Dermis microvascular lymphatic vessel endothelial cell (primary cell): ENCODE measurements around the gene ARID4B. TPM values are rescaled to one million over a fixed set of nuclear protein-coding genes. Genes with fewer than 3 reads are reported as not detected.
A peak's percentile ranks its signal among the peaks of the same experiment; 100 is the strongest.
"Not testable (repeated sequence)": the region's sequence is repeated elsewhere in the genome, so short reads cannot be mapped to it uniquely, and the experiment has no call there.

Experiments used
- DNase-seq, 2 donors: peaks; one replicate each; pipeline versions ENCODE4 v3.0.0 to v3.0.0-alpha.2; 2010; ENCODE audit warnings: low read depth in 2 of 2
- total RNA-seq: library from RNA; depleted of rRNA; stranded (reverse); fragments of >200 nt; gene quantifications from 2 replicates; pipeline ENCODE4 v1.2.1, GENCODE V29; 2014

Gene ARID4B
- total RNA-seq, 1 donor from 2014 or later = 29.8 TPM

DNA sequence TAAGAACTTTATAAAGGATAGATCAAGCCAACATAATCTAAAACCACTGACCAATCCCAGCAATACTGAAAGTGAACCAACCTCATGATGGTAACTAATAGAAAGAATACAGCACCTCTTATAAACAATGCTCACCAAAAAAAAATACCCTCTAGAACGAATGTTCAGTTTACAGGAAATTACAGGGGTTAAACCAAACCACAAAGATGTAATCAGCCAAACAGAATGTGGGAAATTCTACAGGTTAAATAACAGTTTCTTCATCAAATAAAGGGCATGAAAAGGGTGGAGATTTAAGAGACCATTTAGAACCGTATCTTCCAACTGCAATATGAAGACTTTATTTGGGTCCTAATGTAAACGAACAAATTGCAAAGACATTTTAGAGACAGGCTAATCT, 30.4 kb downstream of the ARID4B start:
- peak in 1 of 2 donors; percentile 7 for DNase-seq

- no peak for DNase-seq
These were observed 31.2 kb downstream of the ARID4B start for GRCh38 chr1:235296729-235297128.

GRCh38 chr1:235295902-235296350, 32.1 kb downstream of the ARID4B start:
- DNase-seq = no peak

GRCh38 chr1:235293322-235293942, 34.5 kb downstream of the ARID4B start:
- no peak for DNase-seq

DNA sequence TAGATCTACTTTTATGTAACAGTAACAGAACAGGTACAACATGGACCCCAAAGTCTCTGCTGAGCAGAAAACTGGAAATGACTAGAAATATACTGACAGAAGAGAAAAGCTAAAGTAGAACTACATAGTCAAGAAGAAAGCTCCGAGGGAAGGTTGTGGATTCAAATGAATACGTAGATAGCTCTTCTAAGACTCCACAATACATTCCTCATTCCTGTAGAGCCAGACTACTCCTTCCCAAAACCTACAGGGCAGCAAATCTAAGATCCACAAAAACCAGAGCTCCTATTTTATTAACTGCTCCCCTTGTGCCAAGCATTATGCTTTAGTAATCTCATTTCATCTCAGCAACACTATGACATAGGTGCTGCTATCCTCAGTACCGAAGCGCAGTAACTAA, 35.2 kb downstream of the ARID4B start:
- no peak for DNase-seq

- DNase-seq = no peak
These were observed 36.3 kb downstream of the ARID4B start for GRCh38 chr1:235291599-235292091.

DNA sequence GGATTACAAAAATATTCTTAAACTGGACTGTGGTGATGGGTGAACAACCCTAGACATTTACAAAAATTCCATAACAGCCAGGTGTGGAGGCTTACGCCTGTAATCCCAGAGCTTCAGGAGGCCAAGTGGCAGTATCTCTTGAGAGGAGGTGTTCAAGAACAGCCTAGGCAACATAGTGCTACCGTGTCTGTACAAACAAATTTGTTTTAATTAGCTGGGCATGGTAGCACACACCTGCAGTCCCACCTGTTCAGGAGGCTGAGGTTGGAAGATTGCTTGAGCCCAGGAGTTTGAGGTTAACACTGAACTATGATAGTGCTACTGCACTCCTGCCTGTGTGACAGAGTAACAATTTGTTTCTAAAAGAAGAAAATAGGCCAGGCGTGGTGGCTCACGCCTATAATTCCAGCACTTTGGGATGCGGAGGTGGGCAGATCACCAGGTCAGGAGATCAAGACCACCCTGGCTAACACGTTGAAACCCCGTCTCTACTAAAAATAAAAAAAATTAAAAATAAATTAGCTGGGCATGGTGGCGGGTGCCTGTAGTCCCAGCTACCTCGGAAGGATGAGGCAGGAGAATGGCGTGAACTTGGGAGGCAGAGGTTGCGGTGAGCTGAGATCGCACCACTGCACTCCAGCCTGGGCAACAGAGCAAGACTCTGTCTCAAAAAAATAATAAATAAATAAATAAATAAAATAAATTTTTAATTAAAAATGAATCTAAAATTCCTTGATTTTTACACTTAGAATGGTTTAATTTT, 37.1 kb downstream of the ARID4B start:
- no peak for DNase-seq

GRCh38 chr1:235289859-235290739, 37.9 kb downstream of the ARID4B start:
- DNase-seq = no peak

GRCh38 chr1:235287208-235287882, 40.6 kb downstream of the ARID4B start:
- DNase-seq = no peak

DNA sequence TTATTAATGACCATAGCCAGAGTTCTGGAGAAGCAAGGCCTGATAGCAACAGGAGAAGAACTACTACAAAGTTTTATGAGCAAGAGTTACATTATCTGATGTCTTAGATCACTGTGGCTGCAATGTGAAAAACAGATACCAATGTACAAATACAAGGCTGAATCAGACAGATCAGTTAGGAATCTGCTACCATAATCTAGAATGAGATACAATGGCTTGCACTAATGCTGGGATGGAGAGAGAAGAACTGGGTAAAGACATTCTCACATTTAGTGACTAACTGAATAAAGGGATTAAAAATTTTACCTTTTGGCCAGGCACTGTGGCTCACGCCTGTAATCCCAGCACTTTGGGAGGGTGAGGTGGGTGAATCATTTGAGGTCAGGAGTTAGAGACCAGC, 41.3 kb downstream of the ARID4B start:
- no peak for DNase-seq

DNA sequence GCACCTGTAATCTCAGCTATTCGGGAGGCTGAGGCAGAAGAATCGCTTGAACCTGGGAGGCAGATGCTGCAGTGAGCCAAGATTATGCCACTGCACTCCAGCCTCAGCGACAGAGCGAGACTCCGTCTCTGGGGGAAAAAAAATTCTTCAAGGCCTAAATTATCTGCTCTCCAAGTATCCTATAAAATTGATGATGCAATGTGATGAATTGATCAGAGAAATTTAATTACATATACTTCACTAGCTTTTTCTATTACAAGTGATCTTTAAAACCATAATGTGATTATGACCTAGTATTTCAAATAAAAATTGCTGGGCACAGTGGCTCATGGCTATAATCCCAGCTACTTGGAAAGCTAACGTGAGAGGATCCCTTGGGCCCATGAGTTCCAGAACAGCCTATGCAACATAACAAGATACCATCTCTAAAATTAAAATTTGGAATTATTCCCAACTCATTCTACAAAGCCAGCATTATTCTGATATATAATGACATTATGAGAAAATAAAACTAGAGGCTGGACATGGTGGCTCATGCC, 43.7 kb downstream of the ARID4B start:
- DNase-seq = no peak

DNA sequence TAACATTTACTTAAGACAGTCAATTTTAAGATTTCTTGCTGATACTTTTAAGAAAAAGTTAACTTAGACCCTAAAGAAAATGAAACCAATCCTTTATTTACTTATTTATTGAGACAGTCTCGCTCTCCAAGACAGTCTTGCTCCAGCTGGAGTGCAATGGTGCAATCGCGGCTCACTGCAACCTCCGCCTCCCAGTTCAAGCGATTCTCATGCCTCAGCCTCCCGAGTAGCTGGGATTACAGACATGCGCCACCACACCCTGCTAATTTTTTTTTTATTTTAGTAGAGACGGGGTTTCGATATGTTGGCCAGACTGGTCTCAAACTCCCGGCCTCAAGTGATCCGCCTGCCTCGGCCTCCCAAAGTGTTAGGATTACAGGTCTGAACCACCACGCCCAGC, 44.3 kb downstream of the ARID4B start:
- not testable (repeated sequence) for DNase-seq

GRCh38 chr1:235280467-235280866, 47.5 kb downstream of the ARID4B start:
- DNase-seq = no peak

GRCh38 chr1:235279694-235280093, 48.3 kb downstream of the ARID4B start:
- no peak for DNase-seq

GRCh38 chr1:235278915-235279292, 49.1 kb downstream of the ARID4B start:
- no peak for DNase-seq

DNA sequence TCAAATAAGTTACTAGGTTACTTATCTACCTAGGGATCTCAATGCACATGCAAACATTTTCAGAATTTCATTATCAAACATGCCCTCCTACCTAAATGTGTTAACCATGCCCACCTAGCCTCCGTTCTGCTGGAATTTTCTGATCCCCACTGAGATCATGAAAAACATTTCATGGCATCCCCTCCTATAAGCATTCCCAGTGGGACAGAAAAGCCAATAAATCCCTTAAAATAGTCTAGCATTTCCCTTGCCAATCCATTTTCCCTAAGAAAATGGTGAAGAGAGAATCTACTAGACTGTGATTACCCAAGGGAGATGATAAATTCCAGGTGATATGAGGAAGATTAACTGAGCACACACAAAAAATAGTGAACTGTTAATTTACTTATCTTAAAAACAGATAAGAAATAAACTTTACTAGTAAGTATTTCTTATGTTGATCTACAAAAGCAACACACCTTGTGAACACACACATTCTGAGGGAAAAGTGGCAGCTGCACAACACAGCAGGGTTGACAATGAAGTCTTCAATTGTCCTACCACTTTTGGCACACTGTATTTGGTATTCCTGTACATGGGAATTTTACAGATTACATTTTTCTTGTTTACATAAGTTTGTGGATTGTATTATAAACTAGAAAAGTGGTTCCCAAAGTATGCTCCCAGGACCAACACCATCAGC, 49.6 kb downstream of the ARID4B start:
- no peak for DNase-seq

DNA sequence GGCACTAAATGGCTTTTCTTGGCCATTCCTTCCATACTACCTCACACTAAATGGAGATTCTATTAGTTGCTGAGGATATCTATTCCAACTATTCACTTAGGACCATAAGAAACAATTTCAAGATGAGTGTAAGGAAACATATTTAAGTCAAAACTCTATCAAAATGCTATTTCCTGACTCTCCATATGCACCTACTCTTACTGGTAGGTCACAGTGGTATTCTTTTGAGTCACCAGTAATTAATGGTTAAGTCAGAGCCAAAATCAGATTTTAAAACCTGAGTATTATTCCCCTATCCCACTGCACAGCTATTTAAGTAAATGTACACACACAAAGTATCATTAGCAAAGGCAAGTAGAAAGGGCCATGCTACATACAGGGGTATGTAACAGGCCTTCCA, 50.3 kb downstream of the ARID4B start:
- no peak for DNase-seq

DNA sequence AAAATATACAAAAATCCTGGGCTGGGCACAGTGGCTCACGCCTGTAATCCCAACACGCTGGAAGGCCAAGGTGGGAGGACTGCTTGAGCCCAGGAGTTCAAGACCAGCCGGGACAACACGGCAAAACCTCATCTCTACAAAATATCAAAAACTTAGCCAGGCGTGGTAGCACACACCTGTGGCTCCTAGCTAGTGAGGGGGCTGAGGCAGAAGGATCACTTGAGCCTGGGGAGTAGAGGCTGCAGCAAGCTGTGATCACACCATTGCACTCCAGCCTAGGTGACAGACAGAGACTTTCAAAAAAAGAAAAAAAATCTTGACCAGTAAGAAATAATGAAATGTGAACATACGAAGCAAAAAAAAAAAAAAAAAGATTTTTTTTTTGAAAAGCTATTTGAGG, 52.1 kb downstream of the ARID4B start:
- no peak for DNase-seq

DNA sequence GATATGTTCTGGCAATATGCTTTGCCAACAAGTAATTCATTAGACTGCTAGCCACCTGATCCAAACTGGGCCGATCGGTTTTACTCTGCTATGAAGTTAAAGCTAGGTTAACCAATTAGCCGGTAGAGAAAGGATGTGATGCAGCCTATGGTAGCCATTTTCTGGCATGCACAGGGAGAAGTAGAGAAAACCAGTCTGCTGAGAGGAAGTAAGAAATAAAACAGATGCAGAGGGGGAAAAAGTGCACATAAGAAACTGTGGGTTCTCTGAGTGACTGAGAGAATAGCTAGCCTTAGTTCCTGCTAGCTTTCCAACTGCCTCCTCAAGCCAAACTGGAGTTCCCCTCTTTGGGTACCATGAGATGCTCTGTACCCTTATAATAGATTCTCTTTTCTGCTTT, 52.8 kb downstream of the ARID4B start:
- DNase-seq = no peak

- DNase-seq = no peak
These were observed 55.1 kb downstream of the ARID4B start for GRCh38 chr1:235272851-235273250.

GRCh38 chr1:235270625-235271024, 57.4 kb downstream of the ARID4B start:
- no peak for DNase-seq
